NCI-H2196 (cell line): Measurements from ENCODE around the gene MICAL2.

Experiments used
- DNase-seq: peaks from one replicate; lab custom pipeline; 2025; ENCODE audit not compliant: unreplicated experiment; lab: John Stamatoyannopoulos, UW

The MICAL2 gene

GRCh38 chr11:12149672-12150225, 39.4 kb downstream of the MICAL2 start:
- no peak for DNase-seq

GRCh38 chr11:12150831-12151382, 40.5 kb downstream of the MICAL2 start:
- no peak for DNase-seq

GRCh38 chr11:12152321-12152720, 41.9 kb downstream of the MICAL2 start:
- no peak for DNase-seq

- DNase-seq = no peak
Measured at GRCh38 chr11:12154871-12155668, 44.7 kb downstream of the MICAL2 start.

- DNase-seq = no peak
Measured at GRCh38 chr11:12155696-12156095, 45.3 kb downstream of the MICAL2 start.

GRCh38 chr11:12156301-12157140, 46.1 kb downstream of the MICAL2 start:
- DNase-seq = no peak

- DNase-seq = no peak
Measured at GRCh38 chr11:12157241-12157661, 46.9 kb downstream of the MICAL2 start.

- no peak for DNase-seq
Measured at GRCh38 chr11:12158909-12159308, 48.5 kb downstream of the MICAL2 start.

- no peak for DNase-seq
Measured at GRCh38 chr11:12159351-12160099, 49.1 kb downstream of the MICAL2 start.

GRCh38 chr11:12160231-12160630, 49.8 kb downstream of the MICAL2 start:
- no peak for DNase-seq

GRCh38 chr11:12160680-12161079, 50.3 kb downstream of the MICAL2 start:
- DNase-seq = no peak

- DNase-seq = no peak
Measured at GRCh38 chr11:12161137-12161536, 50.7 kb downstream of the MICAL2 start.

GRCh38 chr11:12161603-12162350, 51.4 kb downstream of the MICAL2 start:
- DNase-seq = no peak

GRCh38 chr11:12162652-12163051, 52.3 kb downstream of the MICAL2 start:
- no peak for DNase-seq

- DNase-seq = no peak
Measured at GRCh38 chr11:12163181-12163941, 53.0 kb downstream of the MICAL2 start.

- peak; percentile 34 for DNase-seq
Measured at GRCh38 chr11:12164061-12165014, 53.9 kb downstream of the MICAL2 start.

- no peak for DNase-seq
Measured at GRCh38 chr11:12165237-12165875, 55.0 kb downstream of the MICAL2 start.
